Ovary (tissue), 9 donors: ENCODE measurements around the gene RPL10. TPM values are rescaled to one million over a fixed set of nuclear protein-coding genes. Genes with fewer than 3 reads are reported as not detected.

ENCODE experiments used
- DNase-seq, 5 donors: peaks; one replicate each; pipeline ENCODE4 v3.0.0-alpha.2; 2019 to 2020
- H3K27ac ChIP-seq, 2 donors: fragments of 200-600 bp; one replicate each; pipeline versions ENCODE4 v1.5.1 to v1.8.0; 2019 to 2022
- H3K27me3 ChIP-seq: fragments of 200-600 bp; one replicate; pipeline ENCODE4 v1.8.0; 2022
- H3K36me3 ChIP-seq: fragments of 200-600 bp; sonication (generic); one replicate; pipeline ENCODE4 v1.5.1; 2019
- H3K4me1 ChIP-seq: one replicate; pipeline ENCODE4 v1.8.1; 2013; ENCODE audit warnings: mild to moderate bottlenecking, moderate library complexity; ENCODE audit not compliant: insufficient read depth
- H3K4me3 ChIP-seq: fragments of 200-600 bp; sonication (generic); one replicate; pipeline ENCODE4 v1.5.1; 2017
- H3K9me3 ChIP-seq, 2 donors: fragments of 200-600 bp in 1 of 2; sonication (generic) in 1 of 2; one replicate each; pipeline versions ENCODE4 v1.5.1 to v1.8.1; 2013 to 2019; ENCODE audit warnings: mild to moderate bottlenecking in 1 of 2, moderate library complexity in 1 of 2
- CTCF ChIP-seq, 3 donors: fragments of 450-650 bp in 2 of 3; fragments of 200-600 bp in 1 of 3; IDR thresholded peaks; one replicate each; pipeline versions ENCODE4 v1.5.1 to v1.8.0; 2016 to 2022; ENCODE audit warnings: antibody characterized with exemption in 3 of 3, mild to moderate bottlenecking in 1 of 3
- EP300 ChIP-seq: sonication (generic); formaldehyde crosslinking; IDR thresholded peaks from one replicate; pipeline ENCODE4 v1.6.1; 2017; ENCODE audit warnings: antibody characterized with exemption
- POLR2A ChIP-seq: fragments of 450-650 bp; IDR thresholded peaks from one replicate; pipeline ENCODE4 v1.6.1; 2017; ENCODE audit warnings: antibody characterized with exemption, mild to moderate bottlenecking, moderate library complexity
- WGBS, 3 donors: extraction: QIAGEN DNeasy Blood & Tissue Kit in 1 of 3; methylation state at CpG; one replicate each; pipeline versions ENCODE4 v1.1.5 to v1.1.7; 2013 to 2017; 5-methylcytosine and 5-hydroxymethylcytosine counted together
- intact Hi-C, 4 donors: fragments of 100-400 bp; cut with DNase I; formaldehyde crosslinking; loops; one replicate each; pipeline versions ENCODE4 v1.11.0 to v1.15.1; 2022 to 2023
- polyA plus RNA-seq, 2 donors: library from polyadenylated mRNA; stranded (reverse); fragments of 200-250 nt in 1 of 2; fragments of 350-450 nt in 1 of 2; fragmentation: Illumina TruSeq in 1 of 2; extraction: RNeasy Lipid Tissue Mini Kit (QIAGEN cat#74804) in 1 of 2; gene quantifications; one replicate each; pipeline ENCODE4 v1.2.3, GENCODE V29; 2013 to 2014
- total RNA-seq, 7 donors: library from RNA; depleted of rRNA in 2 of 7; stranded (reverse); fragments of >200 nt in 2 of 7; fragmentation: NEBNext Ultra II Directional in 3 of 7; extraction: Animal tissue kit (Norgen Biotek cat#: 25700) in 3 of 7; gene quantifications; one replicate each; pipeline versions ENCODE4 v1.1.0 to v1.2.4, GENCODE V29; 2016 to 2023
- donor health status: DM: no; HTN: no; CAD: no; lungs with moderate emphysema.
- donor health status: DM: no; HTN: no; CAD: no.
- donor health status: Bipolar disorder and iron deficiency.
- donor health status: DM: yes; HTN: yes; CAD: no.
- donor health status: DM: no; HTN: no; CAD: no.
- donor health status: DM: yes; HTN: yes; CAD: no.

RPL10 gene
- total and polyA plus RNA-seq, 9 donors: 4,233 to 12,949 (median 7,126) TPM

GRCh38 chrX:154359362-154360154, 38.6 kb upstream of the RPL10 start:
- Histone ChIP-seq H3K27me3 (no peaks in the 10 kb centered on the region), H3K4me3 (no peak overlapping the region), H3K4me1 (no peaks in the 10 kb centered on the region), H3K36me3 (no peaks in the 10 kb centered on the region), H3K27ac (no peak overlapping the region), H3K9me3 (no peaks in the 10 kb centered on the region)
- 81 to 85% (median 84%) methylated on average over 41 of the region's 41 CpGs for WGBS, 3 donors
- no peak for DNase-seq
- TF ChIP-seq CTCF (IDR thresholded peaks at IDR 0.05) (no peak), POLR2A (no peak), EP300 (no peak)
- intact Hi-C loops: no loop called here

GRCh38 chrX:154360155-154360713, 37.9 kb upstream of the RPL10 start:
- no peaks in the 10 kb centered on the region for H3K36me3 ChIP-seq
- H3K27me3 ChIP-seq: no peaks in the 10 kb centered on the region
- TF ChIP-seq CTCF (IDR thresholded peaks at IDR 0.05) (no peak), POLR2A (no peak), EP300 (no peak)
- no peak for DNase-seq
- no peaks in the 10 kb centered on the region for H3K9me3 ChIP-seq
- 83 to 88% (median 86%) methylated on average over 30 to 34 of the region's 34 CpGs for WGBS, 3 donors
- intact Hi-C loops: no loop called here
- no peak overlapping the region for H3K4me3 ChIP-seq
- H3K27ac ChIP-seq: no peak overlapping the region
- no peaks in the 10 kb centered on the region for H3K4me1 ChIP-seq

DNA sequence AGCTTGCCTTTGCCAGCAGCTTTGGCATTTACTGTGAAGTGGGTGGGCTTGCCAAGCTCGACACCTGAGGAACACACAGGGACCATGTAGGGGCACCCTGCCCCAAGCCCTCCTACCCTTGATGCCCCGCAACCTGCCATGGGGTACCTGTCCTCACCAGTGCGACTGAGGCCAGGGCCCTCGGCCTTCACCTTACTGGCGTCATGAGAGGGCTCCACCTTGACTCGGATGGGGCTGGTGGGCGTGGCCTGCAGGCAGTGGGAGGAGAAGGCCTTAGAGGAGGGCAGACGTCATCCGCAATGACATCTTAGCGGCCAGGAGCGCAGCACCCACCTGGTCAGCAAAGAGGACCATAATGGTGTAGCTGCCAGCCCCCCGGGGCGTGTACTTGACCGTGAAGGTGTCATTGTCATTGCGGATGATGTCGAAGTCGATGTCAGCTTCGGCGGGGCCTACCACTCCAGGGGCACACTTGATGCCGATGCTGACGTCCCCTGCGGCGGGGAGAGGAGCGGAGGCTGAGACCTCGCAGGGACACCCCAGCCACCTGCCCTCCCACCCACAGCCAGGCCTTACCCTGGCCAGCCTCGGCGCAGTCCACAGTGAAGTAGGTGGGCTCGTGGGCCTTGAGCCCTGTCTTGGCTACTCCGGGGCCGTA, 36.0 kb upstream of the RPL10 start:
- Histone ChIP-seq H3K27ac (no peak overlapping the region), H3K36me3 (no peaks in the 10 kb centered on the region), H3K4me1 (peaks cover 1% of the 10 kb centered on the region), H3K4me3 (no peak overlapping the region), H3K9me3 (no peaks in the 10 kb centered on the region), H3K27me3 (no peaks in the 10 kb centered on the region)
- intact Hi-C loops: no loop called here
- TF ChIP-seq EP300 (no peak), POLR2A (no peak), CTCF (IDR thresholded peaks at IDR 0.05) (no peak)
- DNase-seq: no peak
- 80 to 84% (median 81%) methylated on average over 29 to 30 of the region's 30 CpGs for WGBS, 3 donors

GRCh38 chrX:154363706-154364439, 34.3 kb upstream of the RPL10 start:
- no peak for DNase-seq
- Histone ChIP-seq H3K4me1 (peaks cover 8% of the 10 kb centered on the region), H3K4me3 (no peak overlapping the region), H3K36me3 (no peaks in the 10 kb centered on the region), H3K27me3 (no peaks in the 10 kb centered on the region), H3K9me3 (no peaks in the 10 kb centered on the region), H3K27ac (no peak overlapping the region)
- WGBS, 3 donors: 69 to 73% (median 72%) methylated on average over 18 to 20 of the region's 20 CpGs
- intact Hi-C loops: no loop called here
- TF ChIP-seq POLR2A (no peak), CTCF (IDR thresholded peaks at IDR 0.05) (no peak), EP300 (no peak)
